Loucy (cell line): ENCODE results near the gene C20orf204.
A peak's percentile ranks its signal among the peaks of the same experiment; 100 is the strongest.

Experiments used
- H2AFZ ChIP-seq: fragments of 200-600 bp; sonication (generic); 2 replicates; pipeline ENCODE4 v1.6.0; 2016; ENCODE audit warnings: antibody characterized with exemption, mild to moderate bottlenecking, low read length, moderate library complexity
- H3F3A ChIP-seq: fragments of 200-600 bp; 2 replicates; pipeline ENCODE4 v1.6.0; 2016; ENCODE audit warnings: antibody characterized with exemption, low read depth, mild to moderate bottlenecking
- H3K27me3 ChIP-seq: fragments of 200-600 bp; sonication (generic); 2 replicates; pipeline ENCODE4 v1.6.1; 2014; ENCODE audit warnings: low read length, mild to moderate bottlenecking; ENCODE audit not compliant: insufficient read depth, poor library complexity, severe bottlenecking
- H3K36me3 ChIP-seq: fragments of 200-600 bp; sonication (generic); 2 replicates; pipeline ENCODE4 v1.6.1; 2016; ENCODE audit warnings: low read length; ENCODE audit not compliant: insufficient read depth
- H3K4me1 ChIP-seq: fragments of 200-600 bp; sonication (generic); 2 replicates; pipeline ENCODE4 v1.5.1; 2014; ENCODE audit warnings: low read length, mild to moderate bottlenecking; ENCODE audit not compliant: insufficient read depth, poor library complexity, severe bottlenecking
- H3K4me2 ChIP-seq: fragments of 200-600 bp; sonication (generic); 2 replicates; pipeline ENCODE4 v1.6.0; 2014; ENCODE audit warnings: antibody characterized with exemption, low read length, low read depth, mild to moderate bottlenecking; ENCODE audit not compliant: poor library complexity, severe bottlenecking
- H3K4me3 ChIP-seq: fragments of 200-600 bp; sonication (generic); 2 replicates; pipeline ENCODE4 v1.5.1; 2014; ENCODE audit warnings: low read length, mild to moderate bottlenecking, mixed read lengths; ENCODE audit not compliant: poor library complexity, severe bottlenecking
- H3K79me2 ChIP-seq: fragments of 200-600 bp; sonication (generic); 2 replicates; pipeline ENCODE4 v1.6.1; 2014; ENCODE audit warnings: low read length; ENCODE audit not compliant: insufficient read depth
- H3K9ac ChIP-seq: fragments of 200-600 bp; sonication (generic); 2 replicates; pipeline ENCODE4 v1.6.0; 2014; ENCODE audit warnings: mild to moderate bottlenecking, low read depth, low read length, moderate library complexity; ENCODE audit not compliant: poor library complexity, severe bottlenecking
- H3K9me2 ChIP-seq: fragments of 200-600 bp; sonication (generic); replicated peaks from 2 replicates; pipeline ENCODE4 v1.6.1; 2016; ENCODE audit warnings: low read depth, low read length, mixed read lengths
- H3K9me3 ChIP-seq: fragments of 200-600 bp; sonication (generic); 2 replicates; pipeline ENCODE4 v1.6.1; 2014; ENCODE audit warnings: mild to moderate bottlenecking, antibody characterized with exemption, low read length, low read depth; ENCODE audit not compliant: insufficient read depth
- H4K20me1 ChIP-seq: fragments of 200-600 bp; sonication (generic); 2 replicates; pipeline ENCODE4 v1.6.0; 2014; ENCODE audit warnings: antibody characterized with exemption, low read length, mild to moderate bottlenecking; ENCODE audit not compliant: insufficient read depth, poor library complexity, severe bottlenecking
- CTCF ChIP-seq: fragments of 200-600 bp; sonication (generic); conservative IDR thresholded peaks from 2 replicates; pipeline ENCODE4 v1.5.1; 2014; ENCODE audit warnings: mild to moderate bottlenecking, antibody characterized with exemption, low read length
- EZH2phosphoT487 ChIP-seq: fragments of 200-600 bp; IDR thresholded peaks from 2 replicates; pipeline ENCODE4 v1.6.1; 2018; ENCODE audit warnings: antibody characterized with exemption, mild to moderate bottlenecking, moderate library complexity, borderline replicate concordance

Gene C20orf204

GRCh38 chr20:64035933-64036345 is at the start of gene C20orf204:
TSS of gene C20orf204 (plus strand) at chr20:64036182. CDS start at chr20:64036324, 142 bp downstream.
- Histone ChIP-seq H3K79me2 (no peaks in the 10 kb centered on the region), H3K4me2 (peak within 1 kb of the TSS; percentile 83), H2AFZ (no peak within 1 kb of the TSS), H3F3A (peaks cover 4% of the 10 kb centered on the region; the same call in 1 of the 2 replicates), H3K27me3 (no peaks in the 10 kb centered on the region), H4K20me1 (no peaks in the 10 kb centered on the region), H3K9me2 (no peaks in the 10 kb centered on the region), H3K36me3 (peaks cover 17% of the 10 kb centered on the region; the same call in 1 of the 2 replicates), H3K4me1 (peaks cover 49% of the 10 kb centered on the region), H3K9me3 (no peaks in the 10 kb centered on the region), H3K9ac (peak within 1 kb of the TSS; percentile 44), H3K4me3 (no peak within 1 kb of the TSS)
- no peak for TF ChIP-seq CTCF
- no peak for TF ChIP-seq EZH2phosphoT487

GRCh38 chr20:64000906-64001305 is 35.1 kb upstream of the C20orf204 start:
- Histone ChIP-seq H3K79me2 (no peaks in the 10 kb centered on the region), H3K27me3 (no peaks in the 10 kb centered on the region), H3K4me1 (no peaks in the 10 kb centered on the region), H3K36me3 (peaks cover 72% of the 10 kb centered on the region; the same call in 1 of the 2 replicates), H3K4me3 (no peak overlapping the region), H2AFZ (no peak overlapping the region), H3K4me2 (no peak overlapping the region), H3F3A (no peaks in the 10 kb centered on the region), H3K9ac (no peak overlapping the region), H4K20me1 (no peaks in the 10 kb centered on the region), H3K9me2 (no peaks in the 10 kb centered on the region), H3K9me3 (no peaks in the 10 kb centered on the region)
- no peak for TF ChIP-seq EZH2phosphoT487
- no peak for TF ChIP-seq CTCF

DNA sequence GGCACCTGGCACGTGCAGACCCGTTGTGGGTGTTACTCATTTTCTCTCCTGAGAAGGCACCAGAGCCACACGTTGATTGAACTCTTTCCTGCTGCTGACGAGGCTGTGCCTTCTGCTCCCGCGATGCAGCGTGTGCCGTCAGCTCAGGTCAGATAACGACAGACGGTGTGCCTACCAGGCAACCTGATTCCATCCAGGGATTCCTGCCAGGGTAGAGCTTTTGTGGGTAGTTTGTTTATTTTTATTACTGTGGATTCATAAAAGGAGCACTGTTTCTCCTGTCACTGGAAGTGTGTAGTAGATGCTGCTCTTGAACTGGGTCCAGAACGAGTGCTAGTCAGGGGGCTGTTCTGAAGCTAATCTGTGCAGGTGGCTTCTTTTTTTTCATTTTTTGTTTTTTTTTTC is 34.4 kb upstream of the C20orf204 start:
- no peaks in the 10 kb centered on the region for H3K79me2 ChIP-seq
- no peaks in the 10 kb centered on the region for H3K4me1 ChIP-seq
- no peak overlapping the region for H3K4me2 ChIP-seq
- no peaks in the 10 kb centered on the region for H3F3A ChIP-seq
- peaks cover 68% of the 10 kb centered on the region; the same call in 1 of the 2 replicates for H3K36me3 ChIP-seq
- no peak overlapping the region for H2AFZ ChIP-seq
- TF ChIP-seq CTCF (no peak), EZH2phosphoT487 (no peak)
- H4K20me1 ChIP-seq, result no peaks in the 10 kb centered on the region
- no peaks in the 10 kb centered on the region for H3K27me3 ChIP-seq
- H3K9me3 ChIP-seq, result no peaks in the 10 kb centered on the region
- H3K4me3 ChIP-seq, result no peak overlapping the region
- no peaks in the 10 kb centered on the region for H3K9me2 ChIP-seq
- no peak overlapping the region for H3K9ac ChIP-seq
